HepG2 (cell line): Measurements from ENCODE around the gene RMI2. TPM values are rescaled to one million over a fixed set of nuclear protein-coding genes. Genes with fewer than 3 reads are reported as not detected.

ENCODE experiments used
- FUBP1 ChIP-seq: sonication (generic); formaldehyde crosslinking; IDR thresholded peaks from 2 replicates; pipeline ENCODE4 v1.5.1; 2020; ENCODE audit warnings: missing genetic modification reagents, mild to moderate bottlenecking, borderline replicate concordance
- HBP1 ChIP-seq: IDR thresholded peaks from 2 replicates; pipeline ENCODE4 v1.6.1; 2016; ENCODE audit warnings: low read depth, control low read depth
- LCORL ChIP-seq, 2 experiments: fragments of 450-650 bp in 1 of 2; sonication (generic) in 1 of 2; formaldehyde crosslinking in 1 of 2; IDR thresholded peaks; 2 replicates each; pipeline versions ENCODE4 v1.5.0 to v1.6.1; 2017 to 2020; ENCODE audit warnings: antibody characterized with exemption in 1 of 2, missing genetic modification reagents in 1 of 2
- MAFK ChIP-seq, 2 experiments: IDR thresholded peaks in 1 of 2; conservative IDR thresholded peaks in 1 of 2; 2 replicates each; pipeline ENCODE4 v1.6.1; 2011; ENCODE audit warnings: improper control_type of control experiment in 2 of 2, low read length in 2 of 2
- NONO ChIP-seq, 2 experiments: fragments of 450-650 bp in 1 of 2; sonication (generic) in 1 of 2; formaldehyde crosslinking in 1 of 2; IDR thresholded peaks in 1 of 2; conservative IDR thresholded peaks in 1 of 2; 2 replicates each; pipeline versions ENCODE4 v1.6.1 to v1.8.0; 2017 to 2022; ENCODE audit warnings: mild to moderate bottlenecking in 1 of 2, missing genetic modification reagents in 1 of 2, moderate library complexity in 1 of 2
- SP2 ChIP-seq: sonication (generic); formaldehyde crosslinking; IDR thresholded peaks from 2 replicates; pipeline ENCODE4 v1.5.1; 2020; ENCODE audit warnings: mild to moderate bottlenecking, missing genetic modification reagents
- SRY ChIP-seq: sonication (generic); formaldehyde crosslinking; IDR thresholded peaks from 2 replicates; pipeline ENCODE4 v1.8.0; 2022; ENCODE audit warnings: mild to moderate bottlenecking, missing genetic modification reagents
- TAF1 ChIP-seq: sonication (generic); formaldehyde crosslinking; IDR thresholded peaks from 2 replicates; pipeline ENCODE4 v1.4.0; 2020; ENCODE audit warnings: missing genetic modification reagents
- TFAP4 ChIP-seq: sonication (generic); IDR thresholded peaks from 2 replicates; pipeline ENCODE4 v1.6.1; 2016; ENCODE audit warnings: low read depth, borderline replicate concordance
- ZBTB4 ChIP-seq: sonication (generic); formaldehyde crosslinking; IDR thresholded peaks from 2 replicates; pipeline ENCODE4 v1.4.0; 2020; ENCODE audit warnings: missing genetic modification reagents, mild to moderate bottlenecking, borderline replicate concordance
- ZBTB7B ChIP-seq: sonication (generic); formaldehyde crosslinking; IDR thresholded peaks from 2 replicates; pipeline ENCODE4 v1.4.0; 2020; ENCODE audit warnings: missing genetic modification reagents
- ZC3H13 ChIP-seq: sonication (generic); formaldehyde crosslinking; IDR thresholded peaks from 2 replicates; pipeline ENCODE4 v1.8.1; 2023; ENCODE audit warnings: mild to moderate bottlenecking, missing genetic modification reagents, moderate library complexity
- ZNF205 ChIP-seq: IDR thresholded peaks from 2 replicates; pipeline ENCODE4 v1.6.1; 2018; ENCODE audit warnings: missing biosample characterization, missing genetic modification reagents
- ZNF687 ChIP-seq: sonication (generic); formaldehyde crosslinking; IDR thresholded peaks from 2 replicates; pipeline ENCODE4 v1.5.1; 2020; ENCODE audit warnings: mild to moderate bottlenecking, missing genetic modification reagents, moderate library complexity
- ZSCAN29 ChIP-seq: sonication (generic); formaldehyde crosslinking; conservative IDR thresholded peaks from 2 replicates; pipeline ENCODE4 v1.4.0; 2020; ENCODE audit warnings: mild to moderate bottlenecking, missing genetic modification reagents
- polyA plus RNA-seq, 8 experiments: library from polyadenylated mRNA; depleted of rRNA in 3 of 8; stranded (reverse) in 7 of 8; unstranded in 1 of 8; fragments of >200 nt; fragmentation: Illumina TruSeq in 4 of 8; extraction: Trizol in 4 of 8; gene quantifications; 2 replicates each; pipeline versions ENCODE4 v1.2.1 to v1.2.3, GENCODE V29; 2011 to 2016; ENCODE audit warnings: low read depth in 4 of 8, missing spikeins in 1 of 8, mixed read lengths in 1 of 8; ENCODE audit not compliant: insufficient read depth in 1 of 8
- total RNA-seq, 5 experiments: library from RNA; depleted of rRNA; stranded (reverse); fragments of >200 nt; fragmentation: Illumina TruSeq; extraction: Trizol; gene quantifications; 2 replicates each; pipeline ENCODE4 v1.2.3, GENCODE V29; 2016; ENCODE audit warnings: low read depth in 1 of 5

RMI2 gene
- total and polyA plus RNA-seq, 2 of the 13 experiments (the other 11 are each of a cell fraction or from before 2014, with no cell fraction given) = 24.5 to 55.7 TPM

GRCh38 chr16:11312718-11313492, 32.4 kb upstream of the RMI2 start (continued):
- TF ChIP-seq LCORL (IDR thresholded peaks at IDR 0.05) (no peak), LCORL (CRISPR knock-in tag; IDR thresholded peaks at IDR 0.05) (peak; percentile 41; the same call in 1 of the 2 replicates), MAFK (conservative IDR thresholded peaks at IDR 0.05 in 1 of 2, IDR thresholded peaks at IDR 0.05 in 1 of 2; ENCODE audit: low read length in 2 of 2) (no peak), ZBTB4 (CRISPR knock-in tag) (peak; percentile 85; the same call in 1 of the 2 replicates), ZSCAN29 (CRISPR knock-in tag) (peak; percentile 12; the same call in 1 of the 2 replicates), FUBP1 (CRISPR knock-in tag) (0 out of 2 replicates have a peak, but pooled peaks have one; percentile 59), ZNF687 (peak; percentile 83), TAF1 (0 out of 2 replicates have a peak, but pooled peaks have one; percentile 15), HBP1 (CRISPR knock-in tag) (no peak; the same call in 1 of the 2 replicates), SRY (CRISPR knock-in tag) (peak; percentile 77; the same call in 1 of the 2 replicates), TFAP4 (no peak), NONO (IDR thresholded peaks at IDR 0.05) (no peak), NONO (CRISPR knock-in tag; conservative IDR thresholded peaks at IDR 0.05) (peak; percentile 42; the same call in 1 of the 2 replicates), ZBTB7B (CRISPR knock-in tag) (peak; percentile 77; the same call in 1 of the 2 replicates), ZC3H13 (0 out of 2 replicates have a peak, but pooled peaks have one; percentile 24), SP2 (CRISPR knock-in tag) (no peak), ZNF205 (CRISPR knock-in tag) (peak; percentile 54; the same call in 1 of the 2 replicates)
